HL-60 (cell line): ENCODE results near the gene LENG9.
A peak's percentile ranks its signal among the peaks of the same experiment; 100 is the strongest.

Experiments used
- CTCF ChIP-seq: IDR thresholded peaks from one replicate; pipeline ENCODE4 v1.5.1; 2011; ENCODE audit warnings: low read length, control low read depth, inconsistent platforms; ENCODE audit not compliant: insufficient read depth
- GABPA ChIP-seq: IDR thresholded peaks from 2 replicates; pipeline ENCODE4 v1.6.1; 2012; ENCODE audit warnings: low read depth
- POLR2AphosphoS5 ChIP-seq: IDR thresholded peaks from 2 replicates; pipeline ENCODE4 v1.6.1; 2012; ENCODE audit warnings: low read depth
- REST ChIP-seq: IDR thresholded peaks from 2 replicates; pipeline ENCODE4 v1.6.1; 2012; ENCODE audit warnings: low read depth; ENCODE audit not compliant: insufficient replicate concordance
- SPI1 ChIP-seq: IDR thresholded peaks from 2 replicates; pipeline ENCODE4 v1.6.1; 2012; ENCODE audit warnings: low read depth, mild to moderate bottlenecking, borderline replicate concordance

GRCh38 chr19:54439174-54439851 lies 24.3 kb downstream of the LENG9 start:
- peak; percentile 56 for TF ChIP-seq CTCF
- no peak for TF ChIP-seq POLR2AphosphoS5
- no peak for TF ChIP-seq REST
- TF ChIP-seq GABPA, result no peak
- TF ChIP-seq SPI1, result no peak
